GM12874 (cell line): ENCODE results near the gene FAM184B.

Source experiments
- CTCF ChIP-seq: IDR thresholded peaks from 2 replicates; pipeline ENCODE4 v1.5.1; 2011; ENCODE audit warnings: low read depth, mild to moderate bottlenecking, control low read depth, low read length, moderate library complexity; ENCODE audit not compliant: insufficient read depth

The FAM184B gene

DNA sequence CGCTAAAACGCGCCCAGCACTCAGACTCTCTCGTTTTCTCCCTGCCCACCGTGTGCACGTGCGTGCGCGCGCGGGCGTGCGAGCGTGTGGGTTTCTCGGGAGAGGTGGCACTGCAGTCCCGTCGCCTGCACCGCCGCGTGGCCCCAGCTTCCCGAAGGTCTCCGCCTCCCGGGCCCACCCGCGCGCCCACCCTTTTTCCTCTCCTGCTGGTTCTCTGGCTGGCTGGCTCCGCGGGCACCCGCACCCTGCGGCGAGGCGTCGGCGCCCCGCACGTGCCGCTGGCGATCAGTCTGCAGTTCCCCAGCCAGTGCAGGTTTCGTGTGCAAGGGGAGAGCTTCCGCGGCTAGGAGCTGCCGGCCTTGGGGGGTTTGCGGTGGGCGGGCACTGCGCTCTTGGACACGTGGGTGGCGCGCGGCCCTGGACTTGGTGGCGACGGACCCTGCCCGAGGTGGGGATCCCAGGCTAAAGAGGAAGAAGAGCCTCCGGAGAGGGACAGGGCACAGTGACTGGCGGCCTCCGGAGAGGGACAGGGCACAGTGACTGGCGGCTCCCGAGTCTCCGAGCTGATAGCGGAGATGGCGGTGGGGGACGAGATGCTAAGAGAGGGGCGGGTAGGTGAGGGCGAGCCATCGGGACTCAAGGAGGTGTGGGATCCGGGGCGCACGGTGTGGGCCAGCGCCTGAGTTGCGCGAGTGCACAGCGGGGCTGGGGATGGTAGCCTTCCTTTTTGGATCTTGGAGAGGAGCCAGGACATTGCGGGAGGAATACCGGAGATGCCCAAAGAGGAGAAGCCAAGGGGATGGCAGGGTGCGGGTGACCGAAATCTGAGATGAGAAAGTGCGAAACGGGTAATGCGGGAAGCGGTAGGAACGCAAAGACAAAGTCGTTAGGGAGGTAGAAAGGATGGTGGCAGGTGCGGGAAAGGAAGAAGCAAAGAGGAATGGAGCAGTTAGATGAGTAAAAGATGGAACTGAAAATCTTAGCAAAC lies at the start of gene FAM184B:
Gene FAM184B, minus strand, starts transcription at position 322 of the 988 bp plus-strand sequence. CDS start 322 bp downstream, outside the sequence.
- TF ChIP-seq CTCF: no peak

DNA sequence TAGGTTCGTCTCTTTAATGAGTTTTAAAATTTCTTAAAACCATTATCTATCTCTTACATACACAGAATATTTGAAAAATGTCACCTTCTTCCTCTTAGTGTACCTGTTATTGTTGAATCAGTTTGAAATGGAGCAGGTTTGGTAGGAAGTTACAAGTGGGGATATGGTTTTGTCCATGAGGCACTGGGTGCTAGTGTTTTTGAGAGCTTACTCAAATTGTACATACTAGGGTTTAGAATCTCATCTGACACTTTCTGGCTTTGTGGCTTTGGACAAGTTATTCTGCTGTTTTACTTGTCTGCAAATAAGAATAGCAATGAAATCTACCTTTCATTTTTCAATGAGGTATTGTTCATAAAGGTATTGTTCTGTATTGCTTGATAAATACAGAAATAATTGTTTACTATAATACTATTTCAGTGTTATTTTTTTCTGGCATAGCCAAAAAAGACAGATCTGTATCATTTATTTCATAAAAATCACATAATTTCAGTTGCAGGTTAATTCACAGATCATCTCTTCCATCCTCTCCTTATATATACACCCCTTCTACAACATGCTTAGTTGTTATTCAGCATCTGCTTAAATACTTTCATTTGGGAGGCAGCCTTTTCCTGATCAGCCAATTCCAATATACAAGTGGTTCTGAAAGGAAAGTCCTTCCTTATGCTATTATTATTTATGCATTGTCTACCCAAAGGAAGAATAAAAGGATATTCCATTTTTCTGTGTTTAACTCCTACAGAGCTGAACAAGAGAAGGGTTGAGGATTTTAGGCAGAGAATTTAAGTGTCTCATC lies 42.6 kb upstream of the FAM184B start:
- no peak for TF ChIP-seq CTCF

DNA sequence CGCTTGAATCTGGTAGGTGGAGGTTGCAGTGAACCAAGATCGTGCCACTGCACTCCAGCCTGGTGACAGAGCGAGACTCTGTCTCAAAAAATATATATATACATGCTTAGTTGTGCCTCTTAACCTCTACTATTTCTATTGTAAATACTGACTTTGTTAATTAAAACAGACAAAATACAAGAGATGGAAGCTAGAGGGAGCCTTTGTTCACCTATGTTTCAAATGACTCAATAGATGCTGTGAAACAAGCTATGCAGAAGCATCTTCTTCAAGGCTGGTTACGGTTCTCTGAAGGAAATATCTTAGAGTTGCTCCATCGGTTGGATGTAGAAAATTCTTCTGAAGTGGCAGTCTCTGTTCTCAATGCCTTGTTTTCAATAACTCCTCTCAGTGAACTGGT lies 35.6 kb upstream of the FAM184B start:
- peak; percentile 35; the same call in 1 of the 2 replicates for TF ChIP-seq CTCF

DNA sequence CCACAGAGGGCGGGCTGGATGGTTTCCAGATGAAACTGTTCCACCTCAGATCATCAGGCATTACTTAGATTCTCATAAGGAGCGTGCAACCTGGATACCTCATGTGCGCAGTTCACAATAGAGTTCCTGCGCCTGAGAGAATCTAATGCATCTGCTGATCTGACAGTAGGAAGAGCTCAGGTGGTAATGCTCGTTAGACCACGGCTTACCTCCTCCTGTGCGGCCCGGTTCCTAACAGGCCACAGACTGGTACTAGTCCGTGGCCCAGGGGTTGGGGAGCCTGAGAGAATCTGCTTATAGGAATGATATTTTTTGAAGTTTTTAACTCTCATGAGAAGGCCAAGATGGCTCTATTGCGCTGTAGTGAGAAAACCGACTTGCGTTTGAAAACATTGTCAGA lies 34.7 kb upstream of the FAM184B start:
- no peak for TF ChIP-seq CTCF

DNA sequence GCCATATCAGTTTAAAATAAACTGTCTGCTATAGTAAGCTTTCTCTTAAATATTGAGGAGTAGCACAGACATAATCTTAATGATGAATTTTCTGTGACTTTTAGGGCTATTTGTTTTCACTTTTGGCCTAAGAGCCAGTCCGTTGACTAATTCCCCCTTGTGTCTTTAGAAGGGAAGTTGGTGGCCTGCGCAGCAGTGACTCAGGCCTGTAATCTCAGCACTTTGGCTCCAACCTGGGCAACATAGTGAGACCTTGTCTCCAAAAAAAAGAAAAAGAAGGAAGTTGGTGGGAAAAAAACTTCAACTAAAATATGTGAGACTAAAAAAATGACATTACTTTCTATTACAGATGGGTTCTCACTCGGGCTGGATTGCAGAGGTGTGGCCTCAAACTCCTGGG lies 32.7 kb upstream of the FAM184B start:
- TF ChIP-seq CTCF: no peak

GRCh38 chr4:17812801-17813200 lies 31.4 kb upstream of the FAM184B start:
- TF ChIP-seq CTCF: no peak

- no peak for TF ChIP-seq CTCF
These were observed 30.7 kb upstream of the FAM184B start for GRCh38 chr4:17812125-17812524.
